MCF 10A (cell line): Measurements from ENCODE around the gene PTPRR. TPM values are rescaled to one million over a fixed set of nuclear protein-coding genes. Genes with fewer than 3 reads are reported as not detected.

Experiments
- BruUV-seq: library from RNA; stranded (reverse); fragments of 400-500 nt; replicated peaks from 2 replicates; lab custom pipeline; 2021; lab: Mats Ljungman, UMichigan
- CTCF ChIA-PET: fragments of 300-600 bp; sonication (Branson Sonifier 250); formaldehyde crosslinking; extraction: SDS; loops from one replicate; lab custom pipeline; 2021; ENCODE audit warnings: antibody characterized with exemption, inconsistent platforms; lab: Yijun Ruan, JAX
- POLR2A ChIA-PET: fragments of 300-600, 350-650 bp; sonication (Branson Sonifier 250); formaldehyde crosslinking; extraction: SDS; loops from one replicate; lab custom pipeline; 2020; ENCODE audit warnings: antibody characterized with exemption, inconsistent platforms; lab: Yijun Ruan, JAX
- DNase-seq: peaks from one replicate; pipeline ENCODE4 v3.0.0-alpha.2; 2018; ENCODE audit not compliant: unreplicated experiment
- H3K27ac Mint-ChIP-seq: one replicate; pipeline ENCODE4 v1.8.0; 2022; ENCODE audit warnings: mild to moderate bottlenecking, low read depth, mixed read lengths; ENCODE audit not compliant: unreplicated experiment
- H3K27me3 Mint-ChIP-seq: one replicate; pipeline ENCODE4 v1.8.0; 2022; ENCODE audit warnings: mixed read lengths; ENCODE audit not compliant: insufficient read depth, unreplicated experiment
- H3K36me3 Mint-ChIP-seq: one replicate; pipeline ENCODE4 v1.8.0; 2022; ENCODE audit warnings: mild to moderate bottlenecking, moderate library complexity, mixed read lengths; ENCODE audit not compliant: insufficient read depth, unreplicated experiment
- H3K4me1 Mint-ChIP-seq: one replicate; pipeline ENCODE4 v1.8.0; 2022; ENCODE audit warnings: mixed read lengths; ENCODE audit not compliant: insufficient read depth, unreplicated experiment
- H3K4me3 Mint-ChIP-seq: one replicate; pipeline ENCODE4 v1.8.0; 2022; ENCODE audit warnings: mild to moderate bottlenecking, moderate library complexity, mixed read lengths; ENCODE audit not compliant: unreplicated experiment
- H3K9me3 Mint-ChIP-seq: one replicate; pipeline ENCODE4 v1.8.0; 2022; ENCODE audit warnings: mixed read lengths; ENCODE audit not compliant: unreplicated experiment
- CTCF ChIP-seq: fragments of 200-600 bp; IDR thresholded peaks from one replicate; pipeline ENCODE4 v1.8.0; 2022; ENCODE audit warnings: antibody characterized with exemption, mild to moderate bottlenecking; ENCODE audit not compliant: unreplicated experiment
- intact Hi-C: fragments of 100-400 bp; cut with micrococcal nuclease; formaldehyde crosslinking; loops from 2 replicates; pipeline ENCODE4 v1.14.1; 2022
- total RNA-seq: library from RNA; stranded (reverse); gene quantifications from 2 replicates; pipeline ENCODE4 v1.2.3, GENCODE V29; 2022

PTPRR gene
- total RNA-seq, 1 experiment from 2014 or later: not detected

- peaks cover 5% of the 10 kb centered on the region for H3K4me1 Mint-ChIP-seq
- TF ChIP-seq CTCF: no peak
- no peaks in the 10 kb centered on the region for H3K9me3 Mint-ChIP-seq
- H3K27me3 Mint-ChIP-seq: no peaks in the 10 kb centered on the region
- H3K27ac Mint-ChIP-seq: no peak overlapping the region
- no peak overlapping the region for H3K4me3 Mint-ChIP-seq
- ChIA-PET CTCF (interaction anchor here (1.5 kb wide), 1 partner anchor 77 kb away, joined by 4 read pairs; no protein-coding TSS in a partner anchor), POLR2A (no interaction called here)
- BruUV-seq: no TSS peak
- no peak for DNase-seq
- intact Hi-C loops: no loop called here
- no peaks in the 10 kb centered on the region for H3K36me3 Mint-ChIP-seq
Observed at GRCh38 chr12:70936203-70936813, 15.8 kb upstream of the PTPRR start.

GRCh38 chr12:70933133-70933532 is 12.6 kb upstream of the PTPRR start:
- no TSS peak for BruUV-seq
- H3K36me3 Mint-ChIP-seq: no peaks in the 10 kb centered on the region
- ChIA-PET CTCF (no interaction called here), POLR2A (no interaction called here)
- no peak overlapping the region for H3K4me3 Mint-ChIP-seq
- no peak for TF ChIP-seq CTCF
- H3K27me3 Mint-ChIP-seq: no peaks in the 10 kb centered on the region
- H3K4me1 Mint-ChIP-seq: peaks cover 5% of the 10 kb centered on the region
- H3K27ac Mint-ChIP-seq: no peak overlapping the region
- intact Hi-C loops: no loop called here
- no peak for DNase-seq
- no peaks in the 10 kb centered on the region for H3K9me3 Mint-ChIP-seq

- no peaks in the 10 kb centered on the region for H3K9me3 Mint-ChIP-seq
- no peak for DNase-seq
- no peak for TF ChIP-seq CTCF
- H3K27ac Mint-ChIP-seq: no peak overlapping the region
- H3K4me3 Mint-ChIP-seq: no peak overlapping the region
- no peaks in the 10 kb centered on the region for H3K27me3 Mint-ChIP-seq
- H3K36me3 Mint-ChIP-seq: peaks cover 6% of the 10 kb centered on the region
- H3K4me1 Mint-ChIP-seq: peaks cover 3% of the 10 kb centered on the region
- intact Hi-C loops: no loop called here
- CTCF ChIA-PET: interaction anchor here (0.6 kb wide), 1 partner anchor 79 kb away, joined by 3 read pairs; no protein-coding TSS in a partner anchor
- BruUV-seq: no TSS peak
- POLR2A ChIA-PET: no interaction called here
Observed at GRCh38 chr12:70929029-70929428, 8.5 kb upstream of the PTPRR start.

- H3K4me3 Mint-ChIP-seq: no peak overlapping the region
- no peaks in the 10 kb centered on the region for H3K9me3 Mint-ChIP-seq
- peaks cover 6% of the 10 kb centered on the region for H3K36me3 Mint-ChIP-seq
- no peak overlapping the region for H3K27ac Mint-ChIP-seq
- CTCF ChIA-PET: interaction anchor here (0.6 kb wide), 1 partner anchor 1062 kb away, joined by 3 read pairs; no protein-coding TSS in a partner anchor
- H3K4me1 Mint-ChIP-seq: no peaks in the 10 kb centered on the region
- no peaks in the 10 kb centered on the region for H3K27me3 Mint-ChIP-seq
- intact Hi-C loops: no loop called here
- DNase-seq: no peak
- POLR2A ChIA-PET: interaction anchor here (1.4 kb wide), 1 partner anchor 26 kb away, joined by 4 read pairs; no protein-coding TSS in a partner anchor
- BruUV-seq: no TSS peak
- no peak for TF ChIP-seq CTCF
Observed at GRCh38 chr12:70928071-70928470, 7.5 kb upstream of the PTPRR start.
